B cell (primary cell): ENCODE data around the gene BANP.
"Not testable (repeated sequence)": the region's sequence is repeated elsewhere in the genome, so short reads cannot be mapped to it uniquely, and the experiment has no call there.

Experiments used
- EZH2 ChIP-seq: IDR thresholded peaks from 2 replicates; pipeline ENCODE4 v1.6.1; 2012; ENCODE audit warnings: borderline replicate concordance, low read depth, mild to moderate bottlenecking, moderate library complexity, low read length; ENCODE audit not compliant: insufficient read depth, poor library complexity, severe bottlenecking
- TF ChIP-seq, protein P1 (sequence below): fragments of 200-600 bp; IDR thresholded peaks from one replicate; pipeline ENCODE4 v1.8.0; 2022; ENCODE audit warnings: antibody characterized with exemption, mild to moderate bottlenecking

DNA sequence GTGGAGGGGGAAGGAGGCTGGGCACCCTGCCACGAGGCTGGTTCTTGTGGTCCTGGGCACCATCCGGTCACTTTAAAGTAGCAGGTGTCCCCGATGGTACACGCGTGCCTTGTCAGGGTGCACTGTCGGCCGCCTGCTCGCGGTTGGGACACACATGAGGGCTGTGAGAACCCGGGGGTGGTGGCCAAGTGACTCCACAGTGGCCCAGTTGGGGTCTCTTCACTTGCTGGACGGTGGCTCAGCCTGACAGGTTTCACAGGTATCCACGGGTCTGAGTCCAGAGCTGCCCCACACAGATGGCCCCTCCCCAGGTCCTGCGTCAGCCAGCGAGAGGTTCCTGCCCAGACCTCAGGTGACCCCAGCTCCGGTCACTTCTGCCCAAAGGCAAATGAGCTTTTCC is 137.8 kb downstream of the BANP start:
- TF ChIP-seq, protein P1, sequence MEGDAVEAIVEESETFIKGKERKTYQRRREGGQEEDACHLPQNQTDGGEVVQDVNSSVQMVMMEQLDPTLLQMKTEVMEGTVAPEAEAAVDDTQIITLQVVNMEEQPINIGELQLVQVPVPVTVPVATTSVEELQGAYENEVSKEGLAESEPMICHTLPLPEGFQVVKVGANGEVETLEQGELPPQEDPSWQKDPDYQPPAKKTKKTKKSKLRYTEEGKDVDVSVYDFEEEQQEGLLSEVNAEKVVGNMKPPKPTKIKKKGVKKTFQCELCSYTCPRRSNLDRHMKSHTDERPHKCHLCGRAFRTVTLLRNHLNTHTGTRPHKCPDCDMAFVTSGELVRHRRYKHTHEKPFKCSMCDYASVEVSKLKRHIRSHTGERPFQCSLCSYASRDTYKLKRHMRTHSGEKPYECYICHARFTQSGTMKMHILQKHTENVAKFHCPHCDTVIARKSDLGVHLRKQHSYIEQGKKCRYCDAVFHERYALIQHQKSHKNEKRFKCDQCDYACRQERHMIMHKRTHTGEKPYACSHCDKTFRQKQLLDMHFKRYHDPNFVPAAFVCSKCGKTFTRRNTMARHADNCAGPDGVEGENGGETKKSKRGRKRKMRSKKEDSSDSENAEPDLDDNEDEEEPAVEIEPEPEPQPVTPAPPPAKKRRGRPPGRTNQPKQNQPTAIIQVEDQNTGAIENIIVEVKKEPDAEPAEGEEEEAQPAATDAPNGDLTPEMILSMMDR = not testable (repeated sequence)
- TF ChIP-seq EZH2 = not testable (repeated sequence)
